HepG2 (cell line): ENCODE measurements around the gene MRPS35. TPM values are rescaled to one million over a fixed set of nuclear protein-coding genes. Genes with fewer than 3 reads are reported as not detected.

Source experiments
- ADNP ChIP-seq: sonication (generic); formaldehyde crosslinking; IDR thresholded peaks from 2 replicates; pipeline ENCODE4 v1.4.0; 2020; ENCODE audit warnings: missing genetic modification reagents
- BORCS8-MEF2B ChIP-seq: sonication (generic); formaldehyde crosslinking; IDR thresholded peaks from 2 replicates; pipeline ENCODE4 v1.8.0; 2022; ENCODE audit warnings: mild to moderate bottlenecking, missing genetic modification reagents
- FOXA3 ChIP-seq: IDR thresholded peaks from 2 replicates; pipeline ENCODE4 v1.6.1; 2016; ENCODE audit warnings: missing genetic modification reagents, missing compliant biosample characterization
- GATAD1 ChIP-seq: IDR thresholded peaks from 2 replicates; pipeline ENCODE4 v1.6.1; 2016; ENCODE audit warnings: missing genetic modification reagents, missing compliant biosample characterization
- KLF12 ChIP-seq: sonication (generic); formaldehyde crosslinking; IDR thresholded peaks from 2 replicates; pipeline ENCODE4 v1.4.0; 2020; ENCODE audit warnings: missing genetic modification reagents, borderline replicate concordance
- KLF15 ChIP-seq: sonication (generic); formaldehyde crosslinking; IDR thresholded peaks from 2 replicates; pipeline ENCODE4 v1.8.1; 2023; ENCODE audit warnings: borderline replicate concordance, mild to moderate bottlenecking, inconsistent platforms, missing genetic modification reagents, mixed read lengths
- LCORL ChIP-seq, 2 experiments: fragments of 450-650 bp in 1 of 2; sonication (generic) in 1 of 2; formaldehyde crosslinking in 1 of 2; IDR thresholded peaks; 2 replicates each; pipeline versions ENCODE4 v1.5.0 to v1.6.1; 2017 to 2020; ENCODE audit warnings: antibody characterized with exemption in 1 of 2, missing genetic modification reagents in 1 of 2
- MAZ ChIP-seq, 2 experiments: sonication (generic) in 1 of 2; formaldehyde crosslinking in 1 of 2; IDR thresholded peaks; 2 replicates each; pipeline versions ENCODE4 v1.5.0 to v1.6.1; 2012 to 2020; ENCODE audit warnings: low read depth in 2 of 2, mild to moderate bottlenecking in 2 of 2, borderline replicate concordance in 1 of 2, improper control_type of control experiment in 1 of 2, low read length in 1 of 2, missing genetic modification reagents in 1 of 2, moderate library complexity in 1 of 2
- MTF2 ChIP-seq: sonication (generic); formaldehyde crosslinking; IDR thresholded peaks from 2 replicates; pipeline ENCODE4 v1.5.0; 2020; ENCODE audit warnings: missing genetic modification reagents, borderline replicate concordance
- NFIB ChIP-seq: sonication (generic); formaldehyde crosslinking; IDR thresholded peaks from 2 replicates; pipeline ENCODE4 v1.9.0; 2021; ENCODE audit warnings: missing genetic modification reagents, mild to moderate bottlenecking, borderline replicate concordance
- NKX3-1 ChIP-seq: sonication (generic); formaldehyde crosslinking; IDR thresholded peaks from 2 replicates; pipeline ENCODE4 v1.5.0; 2020; ENCODE audit warnings: missing genetic modification reagents
- PAX8 ChIP-seq: sonication (generic); formaldehyde crosslinking; IDR thresholded peaks from 2 replicates; pipeline ENCODE4 v1.8.0; 2022; ENCODE audit warnings: mild to moderate bottlenecking, missing genetic modification reagents, borderline replicate concordance
- RXRB ChIP-seq: IDR thresholded peaks from 2 replicates; pipeline ENCODE4 v1.6.1; 2016; ENCODE audit warnings: borderline replicate concordance, missing genetic modification reagents, missing compliant biosample characterization
- TEAD3 ChIP-seq: optimal IDR thresholded peaks from 2 replicates; pipeline ENCODE3; 2016; ENCODE audit warnings: borderline replicate concordance
- U2AF1 ChIP-seq: fragments of 200-400 bp; formaldehyde crosslinking; optimal IDR thresholded peaks from 2 replicates; pipeline ENCODE3; 2017; ENCODE audit warnings: mild to moderate bottlenecking, low read depth, low read length
- ZBTB3 ChIP-seq: sonication (generic); formaldehyde crosslinking; IDR thresholded peaks from 2 replicates; pipeline ENCODE4 v1.4.0; 2020; ENCODE audit warnings: low read depth, mild to moderate bottlenecking, moderate library complexity, missing genetic modification reagents, borderline replicate concordance
- ZBTB4 ChIP-seq: sonication (generic); formaldehyde crosslinking; IDR thresholded peaks from 2 replicates; pipeline ENCODE4 v1.4.0; 2020; ENCODE audit warnings: missing genetic modification reagents, mild to moderate bottlenecking, borderline replicate concordance
- ZBTB7A ChIP-seq: sonication (generic); formaldehyde crosslinking; IDR thresholded peaks from 2 replicates; pipeline ENCODE4 v1.8.0; 2022; ENCODE audit warnings: mild to moderate bottlenecking, missing genetic modification reagents
- ZEB1 ChIP-seq: IDR thresholded peaks from 2 replicates; pipeline ENCODE4 v1.6.1; 2012; ENCODE audit warnings: mild to moderate bottlenecking, low read depth, inconsistent platforms; ENCODE audit not compliant: insufficient replicate concordance
- ZNF468 ChIP-seq: sonication (generic); formaldehyde crosslinking; IDR thresholded peaks from 2 replicates; pipeline ENCODE4 v1.8.0; 2022; ENCODE audit warnings: mild to moderate bottlenecking, moderate library complexity, missing genetic modification reagents
- polyA plus RNA-seq, 8 experiments: library from polyadenylated mRNA; depleted of rRNA in 3 of 8; stranded (reverse) in 7 of 8; unstranded in 1 of 8; fragments of >200 nt; fragmentation: Illumina TruSeq in 4 of 8; extraction: Trizol in 4 of 8; gene quantifications; 2 replicates each; pipeline versions ENCODE4 v1.2.1 to v1.2.3, GENCODE V29; 2011 to 2016; ENCODE audit warnings: low read depth in 4 of 8, missing spikeins in 1 of 8, mixed read lengths in 1 of 8; ENCODE audit not compliant: insufficient read depth in 1 of 8
- total RNA-seq, 5 experiments: library from RNA; depleted of rRNA; stranded (reverse); fragments of >200 nt; fragmentation: Illumina TruSeq; extraction: Trizol; gene quantifications; 2 replicates each; pipeline ENCODE4 v1.2.3, GENCODE V29; 2016; ENCODE audit warnings: low read depth in 1 of 5
- TF ChIP-seq, protein P1 (sequence below): sonication (generic); formaldehyde crosslinking; IDR thresholded peaks from 2 replicates; pipeline ENCODE4 v1.4.0; 2020; ENCODE audit warnings: low read depth, mild to moderate bottlenecking, missing genetic modification reagents
- TF ChIP-seq, protein P2 (sequence below): IDR thresholded peaks from 2 replicates; pipeline ENCODE4 v1.6.1; 2016; ENCODE audit warnings: missing genetic modification reagents, missing compliant biosample characterization

The MRPS35 gene
- total and polyA plus RNA-seq, 2 of the 13 experiments (the other 11 are each of a cell fraction or from before 2014, with no cell fraction given) = 63.4 to 104 TPM

- TF ChIP-seq ZBTB4 (CRISPR knock-in tag) = peak; percentile 89
- TF ChIP-seq TEAD3 (CRISPR knock-in tag) = peak; percentile 85
- TF ChIP-seq, protein P1, sequence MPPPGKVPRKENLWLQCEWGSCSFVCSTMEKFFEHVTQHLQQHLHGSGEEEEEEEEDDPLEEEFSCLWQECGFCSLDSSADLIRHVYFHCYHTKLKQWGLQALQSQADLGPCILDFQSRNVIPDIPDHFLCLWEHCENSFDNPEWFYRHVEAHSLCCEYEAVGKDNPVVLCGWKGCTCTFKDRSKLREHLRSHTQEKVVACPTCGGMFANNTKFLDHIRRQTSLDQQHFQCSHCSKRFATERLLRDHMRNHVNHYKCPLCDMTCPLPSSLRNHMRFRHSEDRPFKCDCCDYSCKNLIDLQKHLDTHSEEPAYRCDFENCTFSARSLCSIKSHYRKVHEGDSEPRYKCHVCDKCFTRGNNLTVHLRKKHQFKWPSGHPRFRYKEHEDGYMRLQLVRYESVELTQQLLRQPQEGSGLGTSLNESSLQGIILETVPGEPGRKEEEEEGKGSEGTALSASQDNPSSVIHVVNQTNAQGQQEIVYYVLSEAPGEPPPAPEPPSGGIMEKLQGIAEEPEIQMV = peak; percentile 96
- TF ChIP-seq ZNF468 (CRISPR knock-in tag) = no peak
- TF ChIP-seq PAX8 (CRISPR knock-in tag) = peak; percentile 89; the same call in 1 of the 2 replicates
- TF ChIP-seq, protein P2, sequence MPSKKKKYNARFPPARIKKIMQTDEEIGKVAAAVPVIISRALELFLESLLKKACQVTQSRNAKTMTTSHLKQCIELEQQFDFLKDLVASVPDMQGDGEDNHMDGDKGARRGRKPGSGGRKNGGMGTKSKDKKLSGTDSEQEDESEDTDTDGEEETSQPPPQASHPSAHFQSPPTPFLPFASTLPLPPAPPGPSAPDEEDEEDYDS = peak; percentile 89
- TF ChIP-seq ZBTB7A = 0 out of 2 replicates have a peak, but pooled peaks have one; percentile 56
- no peak for TF ChIP-seq LCORL (IDR thresholded peaks at IDR 0.05)
- peak; percentile 80 for TF ChIP-seq LCORL (CRISPR knock-in tag; IDR thresholded peaks at IDR 0.05)
- peak; percentile 95 for TF ChIP-seq MTF2 (CRISPR knock-in tag)
- TF ChIP-seq NKX3-1 = peak; percentile 78; the same call in 1 of the 2 replicates
- no peak for TF ChIP-seq ADNP (CRISPR knock-in tag)
- TF ChIP-seq ZEB1 = peak; percentile 29
- peak; percentile 56 for TF ChIP-seq U2AF1
- TF ChIP-seq BORCS8-MEF2B (CRISPR knock-in tag) = peak; percentile 94
- TF ChIP-seq KLF12 (CRISPR knock-in tag) = peak; percentile 98
- TF ChIP-seq MAZ (IDR thresholded peaks at IDR 0.05; ENCODE audit: borderline replicate concordance, low read depth, low read length) = 0 out of 2 replicates have a peak, but pooled peaks have one; percentile 8
- TF ChIP-seq MAZ (CRISPR knock-in tag; IDR thresholded peaks at IDR 0.05; ENCODE audit: low read depth) = peak; percentile 89
- peak; percentile 68 for TF ChIP-seq FOXA3 (CRISPR knock-in tag)
- peak; percentile 93; the same call in 1 of the 2 replicates for TF ChIP-seq KLF15 (CRISPR knock-in tag)
- TF ChIP-seq GATAD1 (CRISPR knock-in tag) = peak; percentile 99
- no peak for TF ChIP-seq NFIB (CRISPR knock-in tag)
- TF ChIP-seq ZBTB3 (CRISPR knock-in tag) = no peak; the same call in 1 of the 2 replicates
- peak; percentile 46; the same call in 1 of the 2 replicates for TF ChIP-seq RXRB (CRISPR knock-in tag)
Measured at GRCh38 chr12:27710592-27711316, at the start of gene MRPS35 (continued).
